ENCODE data around the gene CNTN5. TPM values are rescaled to one million over a fixed set of nuclear protein-coding genes. Genes with fewer than 3 reads are reported as not detected.
"Not testable (repeated sequence)": the region's sequence is repeated elsewhere in the genome, so short reads cannot be mapped to it uniquely, and the experiment has no call there.

Gene CNTN5
- total RNA-seq, 2 donors from 2014 or later = 0.78 TPM; not detected in 1

DNA sequence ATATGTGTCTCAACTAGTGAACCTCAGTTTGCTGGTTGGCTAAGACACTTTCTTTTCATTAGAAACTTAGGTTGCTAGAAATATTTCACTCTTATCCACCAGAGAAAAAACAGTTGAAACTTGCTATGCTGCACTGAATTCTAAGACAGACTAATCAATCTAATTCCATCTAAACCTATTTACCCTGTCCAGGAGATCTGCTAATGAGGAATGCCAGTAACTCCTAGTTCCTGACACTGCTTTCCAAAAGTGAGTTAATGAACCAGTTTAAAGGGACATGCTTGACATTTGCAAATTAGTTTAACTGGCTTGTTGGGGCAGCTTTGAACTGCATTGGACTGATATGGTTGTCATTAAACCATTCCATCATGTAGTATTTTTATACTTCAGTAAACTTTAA, 258.5 kb downstream of the CNTN5 start:
- Histone ChIP-seq H3K9me3 (no peaks in the 10 kb centered on the region), H3K4me3 (no peak overlapping the region), H3K27ac (no peak overlapping the region), H3K36me3 (replicated peaks in 1 of 2; ENCODE audit: insufficient read depth in 1 of 2, low read depth in 2 of 2) (no peaks in the 10 kb centered on the region), H3K27me3 (peaks cover 0 to 3% of the 10 kb centered on the region in 2 donors), H3K4me1 (no peaks in the 10 kb centered on the region)
- TF ChIP-seq CTCF (IDR thresholded peaks at IDR 0.05) (no peak), POLR2A (IDR thresholded peaks at IDR 0.05) (no peak)
- intact Hi-C loops (cut with DNase I) = no loop called here
- DNase-seq (no peak), ATAC-seq (no peak)

DNA sequence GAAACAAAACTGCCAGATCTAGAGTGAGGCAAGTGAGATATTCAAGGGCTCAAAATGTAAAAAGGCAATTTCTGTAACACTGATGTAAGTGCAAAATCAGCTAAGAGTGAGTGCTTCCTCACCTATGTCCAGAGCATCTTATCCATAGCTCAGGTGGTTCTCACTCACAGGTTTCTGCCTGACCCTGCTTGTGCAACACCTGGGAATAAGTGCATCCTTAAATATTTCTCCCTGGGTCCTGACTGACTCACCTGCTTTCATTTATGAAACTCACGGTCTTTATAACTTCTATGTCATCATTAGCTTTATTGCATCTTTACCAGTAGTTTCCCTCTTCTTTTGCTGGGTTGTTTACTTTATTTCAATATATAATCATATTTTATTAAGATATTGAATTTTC, 260.6 kb downstream of the CNTN5 start:
- WGBS, 2 donors = 50 to 58% methylated on average over 1 of the region's 1 CpG
- ATAC-seq = no peak
- no peak overlapping the region for H3K27ac ChIP-seq
- TF ChIP-seq CTCF (IDR thresholded peaks at IDR 0.05) (no peak), POLR2A (IDR thresholded peaks at IDR 0.05) (no peak)
- no peak overlapping the region for H3K4me3 ChIP-seq
- peaks cover 0 to 3% of the 10 kb centered on the region in 2 donors for H3K27me3 ChIP-seq
- H3K4me1 ChIP-seq = no peaks in the 10 kb centered on the region
- no peaks in the 10 kb centered on the region for H3K9me3 ChIP-seq
- no peak for DNase-seq
- no peaks in the 10 kb centered on the region for H3K36me3 ChIP-seq (replicated peaks in 1 of 2; ENCODE audit: insufficient read depth in 1 of 2, low read depth in 2 of 2)
- intact Hi-C loops (cut with DNase I) = no loop called here

- not testable (repeated sequence) for H3K36me3 ChIP-seq (replicated peaks in 1 of 2; ENCODE audit: insufficient read depth in 1 of 2, low read depth in 2 of 2); ATAC-seq
These were observed 277.2 kb downstream of the CNTN5 start for GRCh38 chr11:99297925-99298324.

DNA sequence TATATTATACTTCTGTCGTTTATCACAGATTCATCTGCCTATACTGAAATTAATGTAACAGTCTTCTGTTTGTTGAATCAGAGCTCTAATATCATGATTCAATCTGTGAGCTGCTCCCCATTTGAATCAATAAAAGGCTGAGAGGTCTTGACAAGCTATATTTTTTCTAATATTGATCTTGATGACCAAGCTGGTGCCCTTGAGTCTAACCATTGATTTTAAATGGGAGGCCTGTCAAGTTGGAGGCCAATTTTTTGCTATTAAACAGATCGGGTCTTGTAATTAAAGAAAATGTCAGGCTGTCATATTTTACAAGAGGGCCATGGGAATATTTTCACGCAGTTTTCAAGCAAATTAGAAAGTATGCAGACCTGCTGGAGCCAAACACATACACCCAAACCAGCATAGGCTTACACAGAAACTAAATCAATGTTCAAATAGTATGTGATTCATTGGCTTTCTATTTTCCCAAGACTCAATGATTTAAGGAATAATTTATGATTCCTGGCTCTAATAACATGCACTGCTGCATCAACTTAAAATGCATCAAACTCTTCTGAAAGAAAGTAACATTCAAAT, 286.9 kb downstream of the CNTN5 start:
- no peak for ATAC-seq
- Histone ChIP-seq H3K27me3 (no peaks in the 10 kb centered on the region), H3K4me3 (no peak overlapping the region), H3K27ac (no peak overlapping the region), H3K9me3 (no peaks in the 10 kb centered on the region), H3K4me1 (no peaks in the 10 kb centered on the region), H3K36me3 (replicated peaks in 1 of 2; ENCODE audit: insufficient read depth in 1 of 2, low read depth in 2 of 2) (no peaks in the 10 kb centered on the region)
- 16 to 18% methylated on average over 3 of the region's 3 CpGs for WGBS, 2 donors
- no peak for DNase-seq
- TF ChIP-seq POLR2A (IDR thresholded peaks at IDR 0.05) (no peak), CTCF (IDR thresholded peaks at IDR 0.05) (no peak)
- intact Hi-C loops (cut with DNase I) = no loop called here

More at GRCh38 chr11:99297925-99298324, 277.2 kb downstream of the CNTN5 start:
- DNase-seq; H3K4me3 ChIP-seq; intact Hi-C loops (cut with DNase I); H3K27ac ChIP-seq; H3K27me3 ChIP-seq; H3K4me1 ChIP-seq; H3K9me3 ChIP-seq: not testable (repeated sequence)
- WGBS, 2 donors = 51 to 63% methylated on average over 8 of the region's 8 CpGs

GRCh38 chr11:99311870-99312269, 291.1 kb downstream of the CNTN5 start:
- H3K9me3 ChIP-seq = no peaks in the 10 kb centered on the region
- no peak overlapping the region for H3K27ac ChIP-seq
- intact Hi-C loops (cut with DNase I) = no loop called here
- WGBS, 2 donors = 67 to 77% methylated on average over 1 of the region's 1 CpG
- TF ChIP-seq POLR2A (IDR thresholded peaks at IDR 0.05) = no peak
- no peak for TF ChIP-seq CTCF (IDR thresholded peaks at IDR 0.05)
- ATAC-seq (no peak), DNase-seq (no peak)
- H3K4me3 ChIP-seq = no peak overlapping the region
- H3K4me1 ChIP-seq = no peaks in the 10 kb centered on the region
- no peaks in the 10 kb centered on the region for H3K27me3 ChIP-seq
- no peaks in the 10 kb centered on the region for H3K36me3 ChIP-seq (replicated peaks in 1 of 2; ENCODE audit: insufficient read depth in 1 of 2, low read depth in 2 of 2)
